Cardiac fibroblast (primary cell): Measurements from ENCODE around the gene MAP4.
"Not testable (repeated sequence)": the region's sequence is repeated elsewhere in the genome, so short reads cannot be mapped to it uniquely, and the experiment has no call there.

Source experiments
- DNase-seq, 2 donors: peaks; one replicate each; pipeline versions ENCODE4 v3.0.0 to v3.0.0-alpha.2; 2010; ENCODE audit warnings: low read depth in 2 of 2
- H3K4me3 ChIP-seq, 2 donors: replicated peaks in 1 of 2; 1 replicate in 1 of 2; 2 replicates in 1 of 2; pipeline ENCODE4 v1.5.1; 2011; ENCODE audit warnings: low read depth in 2 of 2, low read length in 2 of 2, mild to moderate bottlenecking in 2 of 2, moderate library complexity in 1 of 2
- TF ChIP-seq, protein P1 (sequence below): IDR thresholded peaks from one replicate; pipeline ENCODE4 v1.5.1; 2011; ENCODE audit warnings: low read depth, mild to moderate bottlenecking, low read length, inconsistent platforms

The MAP4 gene, protein sequence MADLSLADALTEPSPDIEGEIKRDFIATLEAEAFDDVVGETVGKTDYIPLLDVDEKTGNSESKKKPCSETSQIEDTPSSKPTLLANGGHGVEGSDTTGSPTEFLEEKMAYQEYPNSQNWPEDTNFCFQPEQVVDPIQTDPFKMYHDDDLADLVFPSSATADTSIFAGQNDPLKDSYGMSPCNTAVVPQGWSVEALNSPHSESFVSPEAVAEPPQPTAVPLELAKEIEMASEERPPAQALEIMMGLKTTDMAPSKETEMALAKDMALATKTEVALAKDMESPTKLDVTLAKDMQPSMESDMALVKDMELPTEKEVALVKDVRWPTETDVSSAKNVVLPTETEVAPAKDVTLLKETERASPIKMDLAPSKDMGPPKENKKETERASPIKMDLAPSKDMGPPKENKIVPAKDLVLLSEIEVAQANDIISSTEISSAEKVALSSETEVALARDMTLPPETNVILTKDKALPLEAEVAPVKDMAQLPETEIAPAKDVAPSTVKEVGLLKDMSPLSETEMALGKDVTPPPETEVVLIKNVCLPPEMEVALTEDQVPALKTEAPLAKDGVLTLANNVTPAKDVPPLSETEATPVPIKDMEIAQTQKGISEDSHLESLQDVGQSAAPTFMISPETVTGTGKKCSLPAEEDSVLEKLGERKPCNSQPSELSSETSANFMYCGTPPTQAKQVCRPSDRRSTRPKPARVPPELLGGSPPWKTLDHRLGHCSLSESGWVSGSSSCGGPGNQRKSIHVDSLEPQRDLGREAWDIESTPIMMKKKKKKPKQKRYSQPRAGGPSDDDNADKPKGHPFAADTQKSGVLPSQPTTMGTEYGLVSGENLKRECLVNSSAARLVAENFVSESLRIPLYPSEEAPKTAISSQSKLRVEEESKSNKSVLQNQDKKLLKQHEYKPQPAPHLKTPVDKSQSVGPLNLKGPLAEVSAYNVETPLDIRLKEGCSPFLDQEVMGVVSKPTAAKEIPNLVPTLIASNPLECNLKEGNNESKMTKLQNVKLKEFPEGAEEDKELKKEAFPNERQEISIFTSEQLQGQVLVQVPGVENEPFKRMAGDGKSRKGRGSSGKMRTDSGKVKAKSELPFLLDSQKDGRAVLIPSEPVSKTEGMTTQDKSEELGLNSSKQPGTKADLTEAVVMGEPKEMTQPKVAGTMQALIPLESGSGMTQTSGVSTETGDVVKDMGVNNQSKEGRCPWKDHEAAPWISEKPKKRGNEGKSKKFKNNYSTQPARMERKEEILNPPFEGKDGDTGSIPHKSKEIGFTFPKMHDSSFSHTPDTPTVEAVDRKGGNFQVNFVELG (N-terminal part only)

DNA sequence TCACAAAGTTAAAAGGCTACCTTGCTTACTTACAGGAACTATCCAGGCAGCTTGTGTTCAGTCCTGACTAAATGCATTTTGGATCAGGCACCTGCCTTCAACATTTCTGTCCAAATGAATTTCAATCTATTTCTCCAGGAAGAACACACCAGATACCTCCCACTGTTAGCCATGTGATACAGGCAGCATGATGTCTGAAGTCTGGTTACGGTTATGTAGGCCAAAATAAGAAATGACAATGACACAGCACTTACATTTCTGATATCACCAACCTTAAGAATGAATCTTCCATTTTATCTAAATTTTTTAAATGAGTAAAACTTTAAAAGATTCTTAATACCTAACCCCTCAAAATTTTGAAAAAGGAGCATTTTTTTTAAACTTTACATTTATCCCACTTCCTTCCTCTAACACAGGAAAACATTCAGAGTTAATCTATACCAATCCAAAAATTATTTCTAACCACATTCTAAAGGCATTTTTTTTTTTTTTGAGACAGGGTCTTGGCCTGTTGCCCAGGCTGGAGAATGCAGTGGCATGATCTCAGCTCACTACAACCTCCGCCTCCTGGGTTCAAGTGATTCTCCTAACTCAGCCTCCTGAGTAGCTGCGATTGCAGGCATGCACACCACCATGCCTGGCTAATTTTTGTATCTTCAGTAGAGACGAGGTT lies at the start of gene MAP4:
Gene MAP4, minus strand, starts transcription at position 116 of the 673 bp plus-strand sequence. CDS start 17,556 bp downstream, outside the sequence.
- TF ChIP-seq, protein P1, sequence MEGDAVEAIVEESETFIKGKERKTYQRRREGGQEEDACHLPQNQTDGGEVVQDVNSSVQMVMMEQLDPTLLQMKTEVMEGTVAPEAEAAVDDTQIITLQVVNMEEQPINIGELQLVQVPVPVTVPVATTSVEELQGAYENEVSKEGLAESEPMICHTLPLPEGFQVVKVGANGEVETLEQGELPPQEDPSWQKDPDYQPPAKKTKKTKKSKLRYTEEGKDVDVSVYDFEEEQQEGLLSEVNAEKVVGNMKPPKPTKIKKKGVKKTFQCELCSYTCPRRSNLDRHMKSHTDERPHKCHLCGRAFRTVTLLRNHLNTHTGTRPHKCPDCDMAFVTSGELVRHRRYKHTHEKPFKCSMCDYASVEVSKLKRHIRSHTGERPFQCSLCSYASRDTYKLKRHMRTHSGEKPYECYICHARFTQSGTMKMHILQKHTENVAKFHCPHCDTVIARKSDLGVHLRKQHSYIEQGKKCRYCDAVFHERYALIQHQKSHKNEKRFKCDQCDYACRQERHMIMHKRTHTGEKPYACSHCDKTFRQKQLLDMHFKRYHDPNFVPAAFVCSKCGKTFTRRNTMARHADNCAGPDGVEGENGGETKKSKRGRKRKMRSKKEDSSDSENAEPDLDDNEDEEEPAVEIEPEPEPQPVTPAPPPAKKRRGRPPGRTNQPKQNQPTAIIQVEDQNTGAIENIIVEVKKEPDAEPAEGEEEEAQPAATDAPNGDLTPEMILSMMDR, result no peak
- H3K4me3 ChIP-seq, result no peak within 1 kb of the TSS
- DNase-seq, result peak; percentile 56 to 64

DNA sequence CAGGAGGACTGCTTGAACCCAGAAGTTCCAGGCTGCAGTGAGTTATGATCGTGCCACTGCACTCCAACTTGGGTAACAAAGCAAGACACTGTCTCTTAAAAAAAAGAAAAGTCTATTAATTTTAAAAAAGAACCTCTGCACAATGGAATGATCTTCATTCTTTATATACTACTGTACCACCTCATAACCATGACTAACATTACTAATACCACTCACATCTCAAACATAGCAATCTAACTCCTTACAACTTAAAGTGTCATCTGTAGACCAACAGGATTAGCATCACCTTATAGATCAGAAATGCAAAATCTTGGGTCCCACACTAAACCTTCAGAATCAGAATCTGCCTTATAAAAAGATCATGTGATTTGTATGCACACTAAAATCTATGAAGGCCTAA lies 48.8 kb upstream of the MAP4 start:
- no peak overlapping the region for H3K4me3 ChIP-seq
- DNase-seq, result no peak
- TF ChIP-seq, protein P1, result no peak

DNA sequence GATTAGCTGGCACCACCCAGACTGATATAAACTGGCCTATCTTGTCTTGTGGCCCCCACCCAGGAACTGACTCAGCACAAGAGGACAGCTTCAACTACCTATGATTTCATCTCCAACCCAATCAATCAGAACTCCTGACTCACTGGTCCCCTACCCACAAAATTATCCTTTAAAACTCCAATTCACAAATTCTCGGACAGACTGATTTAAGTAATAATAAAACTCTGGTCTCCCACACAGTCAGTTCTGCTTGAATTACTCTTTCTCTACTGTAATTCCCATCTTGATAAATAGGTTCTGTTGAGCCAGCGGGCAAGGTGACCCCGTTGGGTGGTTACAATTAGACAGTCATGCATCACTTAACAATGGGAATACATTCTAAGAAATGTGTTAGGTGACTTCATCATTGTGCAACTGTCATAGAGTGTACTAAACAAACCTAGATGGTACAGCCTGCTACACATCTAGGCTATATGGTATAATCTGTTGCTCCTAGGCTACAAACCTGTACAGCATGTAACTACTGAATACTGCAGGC lies 48.1 kb upstream of the MAP4 start:
- H3K4me3 ChIP-seq, result no peak overlapping the region
- peak in 1 of 2 donors; percentile 54 for DNase-seq
- TF ChIP-seq, protein P1, result no peak

DNA sequence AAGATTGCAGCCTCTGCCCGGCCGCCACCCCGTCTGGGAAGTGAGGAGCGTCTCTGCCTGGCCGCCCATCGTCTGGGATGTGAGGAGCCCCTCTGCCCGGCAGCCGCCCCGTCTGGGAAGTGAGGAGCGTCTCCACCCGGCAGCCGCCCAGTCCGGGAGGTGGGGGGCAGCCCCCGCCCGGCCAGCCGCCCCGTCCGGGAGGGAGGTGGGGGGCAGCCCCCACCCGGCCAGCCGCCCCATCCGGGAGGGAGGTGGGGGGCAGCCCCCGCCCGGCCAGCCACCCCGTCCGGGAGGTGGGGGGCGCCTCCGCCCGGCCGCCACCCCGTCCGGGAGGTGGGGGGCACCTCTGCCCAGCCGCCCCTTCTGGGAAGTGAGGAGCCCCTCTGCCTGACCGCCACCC lies 45.4 kb upstream of the MAP4 start:
- H3K4me3 ChIP-seq, DNase-seq: not testable (repeated sequence)

DNA sequence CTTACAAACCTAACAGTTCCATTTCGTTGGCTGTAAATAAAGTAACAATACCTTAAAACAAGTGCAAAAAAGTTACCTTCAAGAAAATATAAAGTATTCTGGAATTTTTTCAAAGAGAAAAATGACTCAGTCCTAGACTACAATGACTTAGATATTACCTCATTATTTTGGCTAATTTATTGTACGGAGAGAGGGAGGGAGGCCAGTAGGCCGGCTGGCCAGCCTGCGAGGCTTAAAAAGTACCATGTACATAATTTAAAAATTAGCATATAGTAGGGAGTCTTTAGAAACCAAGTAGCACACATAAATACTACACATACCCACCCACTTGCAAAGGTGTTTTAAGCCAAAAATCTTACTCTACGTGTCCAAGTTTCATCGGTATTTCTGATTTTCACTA lies 41.9 kb upstream of the MAP4 start:
- DNase-seq, result peak in 1 of 2 donors; percentile 53
- no peak overlapping the region for H3K4me3 ChIP-seq
- TF ChIP-seq, protein P1, result no peak

DNA sequence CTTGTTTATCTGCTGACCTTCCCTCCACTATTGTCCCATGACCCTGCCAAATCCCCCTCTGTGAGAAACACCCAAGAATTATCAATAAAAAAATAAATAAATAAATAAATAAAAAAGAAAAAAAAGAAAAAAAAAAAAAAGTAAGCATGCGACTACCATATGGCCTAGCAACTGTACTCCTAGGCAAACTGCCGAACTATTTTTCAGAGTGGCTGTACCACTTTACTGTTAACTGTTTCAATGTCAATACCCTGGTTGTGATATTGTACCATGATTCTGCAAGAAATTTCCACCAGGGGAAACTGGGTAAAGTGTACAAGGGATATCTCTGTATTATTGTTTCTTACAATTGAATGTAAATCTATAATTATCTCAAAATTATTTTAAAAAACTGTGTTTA lies 41.3 kb upstream of the MAP4 start:
- TF ChIP-seq, protein P1, result no peak
- H3K4me3 ChIP-seq, result no peak overlapping the region
- DNase-seq, result peak in 1 of 2 donors; percentile 39
